IMR-90 (cell line): Measurements from ENCODE around the gene SLFN12L. TPM values are rescaled to one million over a fixed set of nuclear protein-coding genes. Genes with fewer than 3 reads are reported as not detected.

Experiments
- ATAC-seq: fragments of 200-7000 bp; cut with Tn5 transposase; 2 replicates; pipeline ENCODE4 v1.9.1; 2020; ENCODE audit warnings: low read depth, mild to moderate bottlenecking, moderate library complexity
- BruUV-seq: library from RNA; stranded (reverse); fragments of 400-500 nt; replicated peaks from 2 replicates; lab custom pipeline; 2021; lab: Mats Ljungman, UMichigan
- CTCF ChIA-PET: fragments of 300-600 bp; formaldehyde crosslinking; extraction: SDS; loops from one replicate; lab custom pipeline; 2021; ENCODE audit warnings: antibody characterized with exemption; lab: Yijun Ruan, JAX
- POLR2A ChIA-PET: fragments of 300-600 bp; sonication (Branson Sonifier 250); formaldehyde crosslinking; loops from one replicate; lab custom pipeline; 2022; ENCODE audit warnings: antibody characterized with exemption; ENCODE audit not compliant: unreplicated experiment; lab: Charles Lee
- DNase-seq: peaks from one replicate; pipeline ENCODE4 v3.0.0; 2013
- H2AFZ ChIP-seq: replicated peaks from 2 replicates; pipeline ENCODE3; 2013; ENCODE audit warnings: low read length, mild to moderate bottlenecking; ENCODE audit not compliant: poor library complexity
- H2AK5ac ChIP-seq: 2 replicates; pipeline ENCODE4 v1.6.1; 2013; ENCODE audit warnings: low read depth, low read length, inconsistent platforms
- H2AK9ac ChIP-seq: replicated peaks from 2 replicates; pipeline ENCODE3; 2013; ENCODE audit warnings: mild to moderate bottlenecking, low read depth, low read length, moderate library complexity; ENCODE audit not compliant: poor library complexity
- H2BK120ac ChIP-seq: 2 replicates; pipeline ENCODE4 v1.6.1; 2013; ENCODE audit warnings: low read depth, low read length, inconsistent platforms
- H2BK15ac ChIP-seq: 3 replicates; pipeline ENCODE4 v1.6.1; 2013; ENCODE audit warnings: low read depth, low read length, inconsistent platforms
- H2BK20ac ChIP-seq: 2 replicates; pipeline ENCODE4 v1.6.1; 2013; ENCODE audit warnings: low read depth, mild to moderate bottlenecking, inconsistent platforms, low read length, moderate library complexity
- H2BK5ac ChIP-seq: 2 replicates; pipeline ENCODE4 v1.6.1; 2013; ENCODE audit warnings: mild to moderate bottlenecking, low read depth, low read length, inconsistent platforms; ENCODE audit not compliant: poor library complexity, severe bottlenecking
- H3K14ac ChIP-seq: replicated peaks from 2 replicates; pipeline ENCODE4 v1.6.1; 2013; ENCODE audit warnings: low read depth, low read length, inconsistent platforms
- H3K18ac ChIP-seq: 2 replicates; pipeline ENCODE4 v1.6.1; 2013; ENCODE audit warnings: low read depth, low read length, control low read depth
- H3K23ac ChIP-seq: 2 replicates; pipeline ENCODE4 v1.6.1; 2013; ENCODE audit warnings: low read depth, low read length, inconsistent platforms
- H3K27ac ChIP-seq: 2 replicates; pipeline ENCODE4 v1.5.1; 2013; ENCODE audit warnings: mild to moderate bottlenecking, control low read depth, low read length; ENCODE audit not compliant: insufficient read depth
- H3K27me3 ChIP-seq: 2 replicates; pipeline ENCODE4 v1.6.1; 2013; ENCODE audit warnings: low read length; ENCODE audit not compliant: control insufficient read depth, insufficient read depth
- H3K36me3 ChIP-seq: 2 replicates; pipeline ENCODE4 v1.6.1; 2013; ENCODE audit warnings: low read length, mixed read lengths; ENCODE audit not compliant: control insufficient read depth, insufficient read depth
- H3K4ac ChIP-seq: 2 replicates; pipeline ENCODE4 v1.6.1; 2013; ENCODE audit warnings: low read depth, low read length, inconsistent platforms
- H3K4me1 ChIP-seq: 2 replicates; pipeline ENCODE4 v1.6.1; 2013; ENCODE audit warnings: low read length, mixed read lengths; ENCODE audit not compliant: control insufficient read depth, insufficient read depth
- H3K4me2 ChIP-seq: 2 replicates; pipeline ENCODE4 v1.6.1; 2013; ENCODE audit warnings: low read depth, mild to moderate bottlenecking, control low read depth, low read length, moderate library complexity
- H3K4me3 ChIP-seq: 2 replicates; pipeline ENCODE4 v1.5.1; 2013; ENCODE audit warnings: low read depth, mild to moderate bottlenecking, control low read depth, low read length, moderate library complexity; ENCODE audit not compliant: insufficient read depth
- H3K56ac ChIP-seq: 2 replicates; pipeline ENCODE4 v1.6.1; 2013; ENCODE audit warnings: low read length, inconsistent platforms; ENCODE audit not compliant: insufficient read depth; ENCODE audit errors: extremely low read depth
- H3K79me1 ChIP-seq, 2 experiments: 2 replicates each; pipeline ENCODE4 v1.6.1; 2013; ENCODE audit warnings: low read length in 2 of 2, inconsistent platforms in 1 of 2, low read depth in 1 of 2
- H3K9ac ChIP-seq: 2 replicates; pipeline ENCODE4 v1.6.1; 2013; ENCODE audit warnings: low read depth, low read length, control low read depth
- H3K9me1 ChIP-seq: 2 replicates; pipeline ENCODE4 v1.6.1; 2013; ENCODE audit warnings: low read length, inconsistent platforms; ENCODE audit not compliant: insufficient read depth
- H3K9me3 ChIP-seq: 2 replicates; pipeline ENCODE4 v1.6.1; 2013; ENCODE audit warnings: low read length; ENCODE audit not compliant: control insufficient read depth, insufficient read depth
- H4K20me1 ChIP-seq: 2 replicates; pipeline ENCODE4 v1.6.1; 2013; ENCODE audit warnings: low read length, inconsistent platforms; ENCODE audit not compliant: insufficient read depth
- H4K5ac ChIP-seq: 2 replicates; pipeline ENCODE4 v1.6.1; 2013; ENCODE audit warnings: mild to moderate bottlenecking, low read depth, low read length, control low read depth
- H4K8ac ChIP-seq, 2 experiments: 2 replicates each; pipeline ENCODE4 v1.6.1; 2013; ENCODE audit warnings: low read depth in 2 of 2, low read length in 2 of 2, control low read depth in 1 of 2, inconsistent platforms in 1 of 2
- H4K91ac ChIP-seq: 2 replicates; pipeline ENCODE4 v1.6.1; 2013; ENCODE audit warnings: low read depth, low read length, inconsistent platforms; ENCODE audit not compliant: insufficient read depth
- FOS ChIP-seq: fragments of 150-350 bp; IDR thresholded peaks from 2 replicates; pipeline ENCODE4 v1.6.1; 2016; ENCODE audit warnings: low read depth, low read length
- MAZ ChIP-seq: IDR thresholded peaks from 2 replicates; pipeline ENCODE4 v1.6.1; 2012; ENCODE audit warnings: low read depth, mild to moderate bottlenecking, low read length, improper control_type of control experiment, moderate library complexity, borderline replicate concordance
- NFE2L2 ChIP-seq: fragments of 150-350 bp; IDR thresholded peaks from 2 replicates; pipeline ENCODE4 v1.6.1; 2016; ENCODE audit warnings: low read depth, mild to moderate bottlenecking, low read length
- POLR2A ChIP-seq: IDR thresholded peaks from 2 replicates; pipeline ENCODE4 v1.6.1; 2012; ENCODE audit warnings: mild to moderate bottlenecking, low read depth, low read length
- RFX5 ChIP-seq: IDR thresholded peaks from 2 replicates; pipeline ENCODE4 v1.8.0; 2012; ENCODE audit warnings: low read depth, mild to moderate bottlenecking, low read length, moderate library complexity
- SMC3 ChIP-seq: fragments of 150-350 bp; IDR thresholded peaks from 2 replicates; pipeline ENCODE4 v1.6.1; 2016; ENCODE audit warnings: low read depth, mild to moderate bottlenecking, antibody characterized with exemption, low read length, moderate library complexity
- USF2 ChIP-seq: fragments of 150-350 bp; IDR thresholded peaks from 2 replicates; pipeline ENCODE4 v1.6.1; 2017; ENCODE audit warnings: mild to moderate bottlenecking, antibody characterized with exemption, low read length, low read depth
- WGBS, 2 experiments: methylation state at CpG; one replicate each; pipeline versions ENCODE4 v1.1.5 to v1.1.7; 2013; ENCODE audit warnings: missing lambda C conversion rate in 2 of 2; ENCODE audit not compliant: insufficient read length in 1 of 2; ENCODE audit errors: extremely low coverage in 2 of 2; 5-methylcytosine and 5-hydroxymethylcytosine counted together
- dilution Hi-C: fragments of 300-500 bp; cut with HindIII; formaldehyde crosslinking; loops from one replicate; pipeline ENCODE4 v1.14.3; 2018; ENCODE audit warnings: low sequenced_read_pairs; ENCODE audit not compliant: unreplicated experiment
- in situ Hi-C: fragments of 300-500 bp; cut with MboI; formaldehyde crosslinking; loops from 3 replicates; pipeline ENCODE4 v1.14.3; 2019; ENCODE audit warnings: low sequenced_read_pairs, inconsistent platforms, mixed read lengths
- intact Hi-C: fragments of 100-400 bp; cut with micrococcal nuclease; formaldehyde crosslinking; loops from 2 replicates; pipeline ENCODE4 v1.10.0; 2022
- polyA plus RNA-seq, 3 experiments: library from polyadenylated mRNA; depleted of rRNA; stranded (reverse); fragments of >200 nt; gene quantifications; 2 replicates each; pipeline ENCODE4 v1.2.3, GENCODE V29; 2012; ENCODE audit warnings: low replicate concordance in 1 of 3
- total RNA-seq: library from RNA; depleted of rRNA; stranded (reverse); fragments of >200 nt; gene quantifications from 2 replicates; pipeline ENCODE4 v1.2.3, GENCODE V29; 2012

Gene SLFN12L
- total and polyA plus RNA-seq, 2 of the 4 experiments (the other 2 are of a cell fraction), result 0.18 TPM; not detected in 1

- peak within 1 kb of the TSS; percentile 86 for H3K9ac ChIP-seq
- peak within 1 kb of the TSS; percentile 98 for H3K4me2 ChIP-seq
- H3K23ac ChIP-seq, result peak within 1 kb of the TSS; percentile 98
- peak within 1 kb of the TSS; percentile 93 for H4K91ac ChIP-seq
- peak within 1 kb of the TSS; percentile 99 for H3K56ac ChIP-seq
- H3K4me1 ChIP-seq, result peaks cover 1% of the 10 kb centered on the region; the same call in 1 of the 2 replicates
- H3K4ac ChIP-seq, result peak within 1 kb of the TSS; percentile 98
- in situ Hi-C loops, result no loop called here
- H3K9me1 ChIP-seq, result peaks cover 9% of the 10 kb centered on the region; the same call in 1 of the 2 replicates
- dilution Hi-C loops, result no loop called here
- H4K8ac ChIP-seq, result peak within 1 kb of the TSS; percentile 69 to 94
- peak within 1 kb of the TSS; percentile 73 for H3K18ac ChIP-seq
- no peaks in the 10 kb centered on the region for H3K36me3 ChIP-seq
- BruUV-seq, result TSS peak; percentile 93
- POLR2A ChIA-PET, result no interaction called here
- H2BK20ac ChIP-seq, result peak within 1 kb of the TSS; percentile 68
- H2BK120ac ChIP-seq, result peak within 1 kb of the TSS; percentile 84
- no peaks in the 10 kb centered on the region for H3K9me3 ChIP-seq
- H3K27me3 ChIP-seq, result no peaks in the 10 kb centered on the region
- CTCF ChIA-PET, result no interaction called here
- H3K4me3 ChIP-seq, result peak within 1 kb of the TSS; percentile 59
- H2BK15ac ChIP-seq, result peak within 1 kb of the TSS; percentile 75; the same call in 2 of the 3 replicates
- intact Hi-C loops, result loop anchor here (1.0 to 10.0 kb wide), 7 partner anchors 59 to 312 kb away; partner anchors contain the start of gene SLFN11
- no peak for TF ChIP-seq SMC3
- TF ChIP-seq RFX5, result peak; percentile 64
- TF ChIP-seq FOS, result peak; percentile 17; the same call in 1 of the 2 replicates
- TF ChIP-seq NFE2L2, result no peak
- TF ChIP-seq MAZ, result no peak
- peak; percentile 83; the same call in 1 of the 2 replicates for TF ChIP-seq POLR2A
- no peak for TF ChIP-seq USF2
- peak within 1 kb of the TSS; percentile 99 for H3K14ac ChIP-seq
- ATAC-seq, result peak; percentile 78
- H3K27ac ChIP-seq, result peak within 1 kb of the TSS; percentile 92
- H2AK9ac ChIP-seq, result peak within 1 kb of the TSS; percentile 98
- peaks cover 8% of the 10 kb centered on the region; the same call in 1 of the 2 replicates for H4K20me1 ChIP-seq
- H4K5ac ChIP-seq, result peak within 1 kb of the TSS; percentile 62
- H2AFZ ChIP-seq, result peak within 1 kb of the TSS; percentile 91
- peak; percentile 98 for DNase-seq
- H2AK5ac ChIP-seq, result peak within 1 kb of the TSS; percentile 77
- peak within 1 kb of the TSS; percentile 92 for H2BK5ac ChIP-seq
- H3K79me1 ChIP-seq, result peaks cover 12 to 38% of the 10 kb centered on the region in 2 experiments
- WGBS, 2 experiments, result 0% methylated on average over 4 of the region's 22 CpGs; no CpG with 5 or more reads in 1 of the 2 experiments
These were observed 105.1 kb downstream of the SLFN12L start, which contains the start of gene SLFN12 for GRCh38 chr17:35432176-35433074. SLFN12 (minus strand) TSS chr17:35432500; CDS start chr17:35423028, 9,472 bp downstream.
